ENCODE measurements around the gene WASHC2C.
"Not testable (repeated sequence)": the region's sequence is repeated elsewhere in the genome, so short reads cannot be mapped to it uniquely, and the experiment has no call there.

WASHC2C gene

GRCh38 chr10:45771757-45772461, 44.8 kb downstream of the WASHC2C start:
- not testable (repeated sequence) for DNase-seq (ENCODE audit: low spot score)

- not testable (repeated sequence) for DNase-seq (ENCODE audit: low spot score)
Measured at GRCh38 chr10:45786217-45786616, 59.2 kb downstream of the WASHC2C start.

GRCh38 chr10:45787212-45787741, 60.2 kb downstream of the WASHC2C start:
- DNase-seq (ENCODE audit: low spot score) = not testable (repeated sequence)

GRCh38 chr10:45789991-45790390, 62.9 kb downstream of the WASHC2C start:
- DNase-seq (ENCODE audit: low spot score) = not testable (repeated sequence)

- DNase-seq (ENCODE audit: low spot score) = not testable (repeated sequence)
Measured at GRCh38 chr10:45790694-45791426, 63.8 kb downstream of the WASHC2C start.

- DNase-seq (ENCODE audit: low spot score) = not testable (repeated sequence)
Measured at GRCh38 chr10:45794761-45795160, 67.7 kb downstream of the WASHC2C start.

- DNase-seq (ENCODE audit: low spot score) = not testable (repeated sequence)
Measured at GRCh38 chr10:45803060-45804010, 76.3 kb downstream of the WASHC2C start.

- not testable (repeated sequence) for DNase-seq (ENCODE audit: low spot score)
Measured at GRCh38 chr10:45804996-45805395, 77.9 kb downstream of the WASHC2C start.

- DNase-seq (ENCODE audit: low spot score) = no peak
Measured at GRCh38 chr10:45809837-45810236, 82.8 kb downstream of the WASHC2C start.

- DNase-seq (ENCODE audit: low spot score) = no peak
Measured at GRCh38 chr10:45811075-45811474, 84.0 kb downstream of the WASHC2C start.

- not testable (repeated sequence) for DNase-seq (ENCODE audit: low spot score)
Measured at GRCh38 chr10:45812959-45813358, 85.9 kb downstream of the WASHC2C start.

- not testable (repeated sequence) for DNase-seq (ENCODE audit: low spot score)
Measured at GRCh38 chr10:45814146-45814545, 87.1 kb downstream of the WASHC2C start.

- DNase-seq (ENCODE audit: low spot score) = no peak
Measured at GRCh38 chr10:45817130-45817859, 90.2 kb downstream of the WASHC2C start.

GRCh38 chr10:45817912-45818311, 90.8 kb downstream of the WASHC2C start:
- DNase-seq (ENCODE audit: low spot score) = no peak

GRCh38 chr10:45819552-45819951, 92.5 kb downstream of the WASHC2C start:
- DNase-seq (ENCODE audit: low spot score) = no peak

- not testable (repeated sequence) for DNase-seq (ENCODE audit: low spot score)
Measured at GRCh38 chr10:45820107-45820830, 93.2 kb downstream of the WASHC2C start.

- not testable (repeated sequence) for DNase-seq (ENCODE audit: low spot score)
Measured at GRCh38 chr10:45822918-45823317, 95.9 kb downstream of the WASHC2C start.
